Activated CD4-positive, alpha-beta T cell treated with anti-CD3 and anti-CD28 coated beads, Interleukin-2, amount 50 U/mL, for 1 hour (primary cell): ENCODE data around the gene CEP131.

Experiments
- DNase-seq: peaks from one replicate; pipeline ENCODE4 v3.0.0-alpha.2; 2020

CEP131 gene

DNA sequence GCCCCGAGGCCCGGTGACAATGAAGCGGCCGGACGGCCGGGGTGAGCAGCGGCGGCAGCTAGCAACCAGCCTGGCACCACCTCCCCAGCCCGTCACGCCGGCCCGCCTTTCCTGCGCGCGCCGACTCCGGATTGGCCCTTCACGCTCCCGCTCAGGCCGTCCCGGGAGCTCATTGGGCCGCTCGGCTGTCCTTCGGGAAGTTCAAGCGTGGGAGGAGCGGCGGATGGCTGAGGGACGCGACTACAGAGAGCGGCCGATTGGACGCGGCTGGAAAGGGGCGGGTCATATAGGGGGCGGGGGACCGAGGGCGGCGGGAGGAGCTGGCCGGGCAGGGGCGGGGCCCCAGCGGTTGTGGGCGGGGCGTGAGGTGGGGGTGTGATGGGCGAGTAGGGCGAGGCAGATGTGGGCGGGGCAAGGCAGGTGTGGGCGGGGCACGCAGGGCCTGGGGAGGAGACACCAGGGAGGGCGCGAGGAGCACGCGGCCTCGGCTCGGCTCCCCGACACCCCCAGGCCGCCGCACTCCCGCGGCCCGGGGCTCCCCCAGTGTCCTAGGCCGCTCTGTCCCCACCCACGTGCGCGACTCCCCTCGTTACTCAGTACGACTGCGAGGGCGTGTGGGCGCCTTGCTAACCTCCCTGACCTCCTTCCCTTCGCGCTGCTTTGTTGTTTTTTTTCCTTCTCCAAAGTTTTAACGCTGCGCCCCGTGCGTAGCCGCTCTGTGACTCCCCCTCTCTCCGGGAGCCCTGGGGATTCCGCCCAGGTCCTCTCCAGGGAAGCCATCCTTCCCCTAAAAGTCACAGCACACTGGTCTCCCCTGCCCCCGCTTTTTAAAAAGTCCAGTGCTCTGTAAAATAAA is at the start of gene CEP131:
Gene CEP131, minus strand, starts transcription at position 60 of the 856 bp plus-strand sequence. CDS start 2,909 bp downstream, outside the sequence.
- peak; percentile 100 for DNase-seq

DNA sequence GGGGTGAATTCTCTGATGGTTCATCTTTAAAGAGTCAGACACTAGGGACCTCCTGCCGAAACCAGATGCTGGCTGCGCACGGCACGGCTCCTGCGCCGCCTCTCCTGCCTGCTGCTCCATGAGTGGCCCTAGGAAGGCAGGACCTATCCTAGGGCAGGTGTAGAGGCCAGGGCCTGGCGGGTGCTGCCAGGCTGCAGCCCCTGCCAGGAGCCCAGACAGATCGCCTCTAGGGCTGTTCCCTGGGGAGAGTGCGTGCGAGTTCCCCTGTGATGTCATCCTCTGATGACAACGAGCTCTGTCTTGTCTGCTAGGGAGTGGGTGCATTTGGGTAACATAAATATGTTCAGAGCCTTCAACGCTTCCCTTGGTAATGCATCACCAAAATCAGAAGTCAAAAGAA is 48.5 kb upstream of the CEP131 start:
- no peak for DNase-seq

DNA sequence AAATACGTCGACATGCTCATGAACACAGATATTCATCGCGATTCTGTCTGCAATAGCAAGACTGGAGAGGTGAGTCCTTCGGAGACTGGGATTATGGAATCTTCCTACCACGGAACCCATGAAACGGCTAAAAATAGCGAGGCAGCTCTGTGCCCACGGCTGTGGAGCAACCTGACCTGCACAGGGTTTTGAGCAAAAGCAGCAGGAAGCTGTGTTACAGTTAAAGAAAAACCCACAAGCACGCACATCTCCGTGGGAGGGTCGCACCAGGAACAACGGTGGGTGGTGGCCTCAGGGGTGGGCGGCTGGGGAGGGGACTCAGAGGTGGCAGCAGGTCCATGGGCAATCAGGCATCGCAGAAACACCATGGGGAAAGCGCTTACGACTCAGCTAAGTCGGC is 47.5 kb upstream of the CEP131 start:
- DNase-seq, result no peak

DNA sequence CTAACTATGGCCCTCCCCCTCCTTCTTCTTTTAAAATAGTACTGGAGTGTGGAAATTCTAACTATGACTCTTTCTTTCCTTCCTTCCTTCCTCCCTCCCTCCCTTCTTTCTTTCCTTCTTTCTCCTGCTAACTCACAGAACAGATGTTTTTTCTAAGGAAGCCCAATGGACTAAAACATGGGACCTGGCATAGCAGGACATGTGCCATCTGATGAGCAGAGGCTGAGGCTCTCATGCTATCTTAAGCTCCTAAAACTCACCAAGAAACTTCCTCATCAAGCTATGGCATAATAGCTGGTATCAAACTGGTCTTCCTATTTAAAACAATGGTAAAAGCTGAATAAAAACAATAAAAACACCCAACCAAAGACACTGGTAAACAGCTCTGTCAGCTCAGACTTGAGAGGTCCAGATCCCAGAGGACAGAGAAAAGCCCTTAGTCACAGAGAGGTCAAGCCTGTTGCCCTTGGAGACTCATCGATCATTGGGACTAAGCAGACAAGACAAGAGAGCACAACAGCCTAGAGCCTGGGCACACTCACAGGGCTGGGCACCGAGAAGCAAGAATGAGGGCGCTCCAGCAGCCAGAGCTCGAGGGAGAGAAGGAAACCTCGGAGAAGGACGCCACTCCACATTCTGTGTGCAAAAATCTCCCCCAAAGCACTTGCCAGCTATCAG is 44.8 kb upstream of the CEP131 start:
- no peak for DNase-seq

DNA sequence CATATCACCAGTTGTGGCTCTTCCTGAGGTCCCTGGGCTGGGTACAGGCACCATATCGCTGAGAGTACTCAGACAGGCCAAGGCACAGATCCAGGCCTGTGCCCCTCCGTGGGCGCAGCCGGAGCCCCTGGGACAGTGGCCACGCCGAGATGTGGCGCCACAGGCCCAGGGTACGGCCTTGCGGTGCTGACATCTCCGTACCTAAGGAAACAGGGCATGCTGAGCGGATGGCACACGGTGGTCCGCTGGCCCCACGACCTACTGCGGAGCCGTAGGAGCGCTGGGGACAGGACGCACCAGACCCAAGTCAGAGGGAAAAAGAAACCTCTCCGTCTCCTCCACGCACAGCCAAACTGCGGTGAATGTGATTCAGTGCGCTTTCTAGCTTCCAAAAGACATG is 42.8 kb upstream of the CEP131 start:
- DNase-seq, result no peak

DNA sequence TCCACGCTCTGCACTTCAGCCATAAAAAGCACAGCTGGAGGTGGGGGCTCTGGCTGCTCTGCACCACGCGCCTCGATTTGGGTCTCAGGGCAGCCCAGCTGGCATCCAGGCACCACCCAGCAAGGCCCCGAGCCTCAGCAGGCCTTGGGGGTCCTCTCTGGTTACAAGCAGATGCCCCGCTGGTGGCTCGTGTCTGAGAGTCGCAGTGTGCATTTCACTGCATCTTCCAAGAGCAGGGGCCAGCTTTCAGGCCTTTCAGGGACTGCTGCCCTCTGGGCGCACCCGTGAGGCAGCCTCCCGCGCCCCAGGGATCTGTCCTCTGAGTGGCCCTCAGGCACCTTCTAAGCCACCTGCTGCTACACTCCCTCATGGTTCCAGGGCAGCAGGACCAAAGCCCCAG is 41.9 kb upstream of the CEP131 start:
- no peak for DNase-seq

DNA sequence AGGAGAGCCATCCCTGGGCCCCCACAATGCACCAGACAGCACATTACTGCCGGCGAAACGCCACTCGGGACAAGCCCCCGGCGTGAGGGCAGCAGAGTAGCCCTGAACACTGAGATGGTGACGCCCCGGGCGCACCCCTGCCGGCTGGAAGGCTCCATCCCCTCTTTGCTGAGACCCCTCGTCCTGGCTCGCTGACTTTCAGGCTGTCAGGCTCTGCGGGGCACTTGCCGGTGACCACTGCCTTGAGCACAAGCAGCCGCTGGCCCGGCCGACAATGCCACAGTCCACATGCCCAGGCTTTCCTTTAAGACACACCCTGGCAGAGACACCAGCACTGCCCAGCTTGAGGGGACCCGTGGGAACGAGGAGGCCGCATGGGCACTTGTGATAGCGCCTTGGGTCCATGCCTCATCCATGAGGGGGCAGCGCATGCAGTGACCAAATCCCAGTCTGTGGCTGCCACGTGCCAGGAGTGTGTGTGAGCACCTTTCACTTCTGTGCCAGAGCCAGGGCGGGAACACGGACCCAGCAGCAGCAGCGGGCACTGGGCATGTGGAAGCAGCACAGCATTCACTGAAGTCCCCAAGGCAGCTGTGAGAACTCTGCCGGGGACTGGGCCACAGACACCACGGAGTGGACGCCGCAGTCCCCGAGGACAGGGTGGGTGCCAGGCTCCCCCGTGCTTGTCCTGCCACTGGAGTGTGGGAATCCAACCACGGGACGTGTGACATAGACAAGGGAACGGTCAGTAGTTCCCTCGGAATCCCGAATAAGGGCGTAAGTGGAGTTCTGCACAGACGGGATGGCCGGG is 40.8 kb upstream of the CEP131 start:
- no peak for DNase-seq

DNA sequence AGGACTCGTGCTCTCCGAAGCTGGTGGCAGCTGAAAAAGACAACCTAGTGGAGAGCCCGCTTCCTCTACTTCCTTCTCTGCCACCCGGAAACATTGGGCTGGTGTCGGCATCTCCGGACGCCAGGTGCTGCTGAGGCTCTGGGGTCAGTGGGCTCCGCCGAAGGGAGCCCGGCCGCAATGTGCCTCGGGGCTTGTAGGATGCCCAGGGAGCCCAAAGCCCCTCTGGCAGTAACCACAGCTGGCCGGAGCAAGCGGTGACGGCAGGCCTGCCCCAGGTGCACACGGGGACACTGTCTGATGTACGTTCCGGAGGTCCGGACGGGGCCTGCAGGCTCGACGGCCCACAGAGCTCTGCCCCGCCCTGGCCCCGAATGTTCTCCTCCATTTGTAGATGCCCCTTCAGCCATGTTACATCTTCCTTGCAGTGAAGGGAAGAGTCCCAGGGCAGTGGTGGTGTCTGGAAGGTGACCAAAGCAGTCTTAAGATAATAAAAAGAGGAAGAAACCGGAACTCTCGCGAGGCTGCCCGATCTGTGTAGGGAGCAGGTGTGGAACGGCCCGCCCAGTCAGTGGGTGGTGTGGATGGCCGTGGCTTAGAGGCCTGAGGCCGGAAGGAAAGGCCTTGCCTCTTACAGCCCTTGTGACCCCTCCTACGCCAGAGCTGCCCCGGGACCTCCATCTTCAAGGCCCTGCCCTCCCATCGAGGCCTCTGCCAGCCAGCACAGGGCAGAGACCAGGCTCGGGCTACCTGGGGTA is 39.0 kb upstream of the CEP131 start:
- no peak for DNase-seq

DNA sequence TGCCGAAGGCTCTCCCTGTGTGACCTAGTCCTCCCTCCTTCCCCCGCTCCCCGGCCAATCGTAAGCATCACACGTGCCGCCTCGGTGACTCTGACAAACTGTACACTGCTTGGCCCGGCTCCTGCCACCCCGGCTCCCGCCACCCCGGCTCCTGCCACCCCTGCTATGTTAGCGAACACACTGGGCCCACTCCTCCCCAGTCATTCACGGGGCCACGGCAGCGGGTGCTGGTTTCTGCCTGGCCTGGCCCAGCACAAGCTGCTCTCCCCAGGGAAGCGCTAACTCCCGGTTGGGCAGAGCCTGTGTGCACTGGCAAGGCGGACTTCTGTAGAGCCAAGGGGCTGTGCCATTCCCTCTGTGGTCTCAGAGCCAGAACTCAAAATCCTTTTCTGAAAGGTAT is 38.3 kb upstream of the CEP131 start:
- DNase-seq, result no peak

DNA sequence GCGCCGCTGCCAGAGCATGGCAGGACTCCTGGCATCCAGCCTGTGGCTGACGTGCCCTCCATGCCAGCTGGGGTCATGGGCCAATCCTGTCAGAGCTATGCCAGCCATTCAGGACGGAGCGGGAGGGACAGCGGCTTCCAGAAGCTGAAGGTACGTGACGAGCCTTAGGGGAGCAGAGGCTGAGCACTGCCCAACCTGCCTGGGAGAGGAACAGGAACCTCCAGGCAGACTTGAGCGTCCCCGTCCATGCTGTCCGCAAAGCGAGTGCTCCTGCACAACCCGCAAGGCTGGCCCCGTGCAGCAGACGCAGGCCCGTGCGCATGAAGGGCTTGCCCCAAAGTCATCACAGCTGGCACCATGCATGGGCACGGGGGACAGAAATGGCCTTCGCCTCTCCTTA is 37.9 kb upstream of the CEP131 start:
- DNase-seq, result no peak

DNA sequence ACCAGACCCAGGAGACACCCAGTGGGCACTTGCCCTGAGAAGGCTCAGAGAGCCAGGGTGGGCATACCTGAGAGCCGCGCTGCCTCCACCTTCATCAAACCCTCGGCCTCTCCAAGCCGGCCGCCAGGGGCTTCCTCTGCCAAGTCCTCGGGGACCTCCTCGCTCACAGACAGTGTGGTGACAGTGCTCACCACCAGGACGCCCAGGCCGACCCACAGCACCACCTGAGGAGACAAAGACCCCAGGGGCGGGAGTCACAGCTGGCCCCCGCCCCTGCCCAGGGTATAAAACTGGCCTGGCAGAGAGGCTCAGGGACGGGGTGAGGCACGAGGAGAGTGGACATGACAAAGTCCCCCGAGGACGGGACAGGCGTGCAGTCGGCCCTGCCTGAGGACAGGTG is 37.4 kb upstream of the CEP131 start:
- no peak for DNase-seq

DNA sequence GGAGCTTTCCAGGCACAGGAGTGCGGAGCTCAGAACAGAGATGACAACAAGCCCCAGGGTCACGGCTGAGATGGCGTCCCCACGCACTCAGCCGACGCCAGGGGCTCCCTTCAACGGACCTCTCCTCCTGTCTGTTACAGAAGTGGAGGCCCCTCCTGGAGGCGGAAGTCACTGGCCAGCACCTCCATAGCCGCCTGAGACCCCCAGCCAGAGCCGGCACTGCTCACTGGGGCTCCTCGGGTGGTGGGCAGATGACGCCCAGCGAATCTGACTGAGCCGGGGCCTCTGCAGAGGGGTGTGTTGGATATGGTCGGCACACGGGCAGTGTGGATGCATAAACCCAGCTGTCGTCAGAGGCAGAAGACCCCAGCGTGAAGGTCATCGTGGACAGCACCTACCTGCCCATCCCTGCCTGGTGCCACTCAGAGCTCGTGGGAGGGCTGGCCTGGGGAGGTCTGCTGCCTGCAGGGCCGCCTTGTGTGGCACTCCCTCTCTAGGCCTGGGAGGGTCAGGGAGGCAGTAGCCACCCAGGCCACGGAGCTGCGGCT is 36.4 kb upstream of the CEP131 start:
- no peak for DNase-seq

DNA sequence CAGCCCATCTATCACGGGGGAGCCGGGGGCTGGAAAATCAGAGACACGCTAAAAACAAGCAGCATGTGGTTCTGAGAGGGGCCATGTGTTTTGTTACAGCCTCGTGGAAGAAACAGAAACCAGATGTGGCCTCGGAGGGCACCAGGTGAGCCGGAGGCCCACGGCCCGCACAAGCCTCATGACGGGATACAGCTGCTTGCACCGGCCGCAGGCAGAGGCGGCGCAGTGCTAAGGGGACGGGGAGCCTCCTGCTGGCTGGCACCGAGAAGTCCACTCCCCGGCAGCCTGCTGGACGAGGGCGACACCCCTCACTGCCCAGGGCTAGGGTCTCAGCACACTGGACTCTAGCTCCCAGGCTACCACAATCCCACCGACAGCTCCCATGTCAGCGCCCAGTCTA is 35.5 kb upstream of the CEP131 start:
- no peak for DNase-seq

DNA sequence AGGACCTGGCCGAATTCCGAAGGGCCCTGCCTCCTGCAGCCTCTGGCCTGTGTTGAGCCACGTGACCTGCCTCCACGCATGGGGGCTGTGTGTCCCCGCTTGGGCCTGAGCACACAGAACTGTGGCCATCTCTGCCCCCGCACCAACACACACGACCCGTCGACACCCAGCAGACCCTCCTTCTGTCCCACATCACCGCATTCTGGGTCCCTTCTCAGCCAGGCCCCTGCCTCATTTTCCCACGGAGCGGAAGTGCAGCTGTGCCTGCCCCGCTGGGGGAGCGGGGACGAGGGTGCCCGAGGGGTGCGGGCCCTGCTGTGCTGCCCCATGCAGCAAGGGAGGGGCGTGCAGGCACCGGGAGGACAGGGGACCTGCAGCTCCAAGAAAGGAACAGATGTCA is 34.8 kb upstream of the CEP131 start:
- no peak for DNase-seq

DNA sequence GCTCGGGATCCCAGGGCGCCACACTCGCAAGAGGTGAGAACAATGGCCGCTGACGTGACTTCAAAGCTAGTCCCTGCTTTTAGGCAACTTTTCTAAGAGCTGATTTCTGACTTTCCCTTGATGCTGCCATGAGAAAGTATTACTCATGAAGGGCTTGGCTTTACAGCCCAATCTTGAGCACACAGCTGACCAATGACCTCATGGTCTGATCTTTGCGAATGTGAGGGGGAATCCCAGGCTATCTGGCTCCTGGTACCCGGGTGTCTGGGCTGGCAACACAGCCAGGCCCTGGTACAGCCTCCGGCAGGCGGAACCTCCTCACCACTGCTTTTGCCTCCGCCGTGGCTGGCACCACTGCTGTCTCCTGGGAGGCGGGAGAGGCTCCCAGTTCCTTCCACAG is 33.9 kb upstream of the CEP131 start:
- DNase-seq, result no peak

DNA sequence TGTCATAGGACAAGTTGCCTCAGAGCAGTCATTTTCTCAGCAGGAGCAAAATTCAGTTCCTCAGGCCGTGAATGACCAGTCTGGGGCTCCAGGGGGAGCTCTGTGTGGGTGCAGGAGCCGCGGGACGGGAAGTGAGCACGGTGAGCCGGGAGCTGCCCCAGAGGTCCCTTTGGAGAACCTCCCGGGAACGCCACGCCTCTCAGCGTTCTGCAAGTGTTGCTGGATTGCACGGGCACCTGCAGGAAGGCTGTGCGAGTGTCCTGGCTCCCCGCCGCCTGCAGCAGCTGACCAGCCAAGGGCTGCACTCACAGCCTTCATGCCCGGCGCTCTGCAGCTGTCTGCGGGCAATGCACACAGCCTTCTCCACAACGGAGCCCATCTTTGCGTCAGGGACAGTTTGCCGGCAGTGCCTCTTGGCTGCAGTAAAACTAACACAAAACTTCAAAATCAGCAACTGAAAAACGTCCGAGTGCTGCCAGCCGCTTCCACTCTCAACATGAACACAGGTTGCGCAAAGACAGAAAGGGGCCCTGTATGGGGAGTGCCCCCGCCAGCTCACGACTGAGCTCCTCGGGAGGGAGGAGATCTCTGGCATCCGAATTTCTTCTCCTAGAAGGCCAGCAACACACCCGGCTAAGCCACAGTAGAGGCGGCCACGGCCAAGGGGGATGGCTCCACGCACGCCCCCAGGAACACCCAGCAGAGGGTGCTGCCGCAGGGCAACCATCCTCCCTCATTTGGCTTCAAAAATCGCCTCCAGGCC is 32.4 kb upstream of the CEP131 start:
- DNase-seq, result no peak

DNA sequence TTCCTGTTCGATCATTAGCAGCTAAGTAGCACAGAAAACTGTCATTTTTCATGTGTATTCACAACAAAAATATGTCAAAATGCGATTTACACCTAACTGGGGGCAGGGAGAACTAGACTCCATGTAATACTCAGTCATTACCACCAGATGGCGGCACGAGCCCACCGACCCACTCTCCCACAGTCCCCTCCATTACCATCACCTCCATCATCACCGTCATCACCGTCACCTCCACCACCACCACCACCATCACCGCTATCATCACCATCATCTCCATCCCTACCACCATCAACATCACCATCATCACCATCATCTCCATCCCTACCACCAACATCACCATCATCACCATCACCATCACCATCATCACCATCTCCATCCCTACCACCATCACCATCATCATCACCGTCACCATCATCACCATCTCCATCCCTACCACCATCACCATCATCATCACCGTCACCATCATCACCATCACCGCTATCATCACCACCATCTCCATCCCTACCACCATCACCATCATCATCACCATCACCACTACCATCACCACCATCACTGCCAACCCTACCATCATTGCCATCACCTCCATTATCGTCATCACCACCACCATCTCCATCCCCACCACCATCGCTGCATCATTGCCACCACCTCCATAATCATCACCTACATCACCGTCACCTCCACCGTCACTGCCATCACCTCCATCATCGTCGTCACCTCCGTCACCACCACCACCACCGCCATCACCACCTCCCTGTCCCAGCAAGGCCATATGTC is 30.8 kb upstream of the CEP131 start:
- peak; percentile 60 for DNase-seq

DNA sequence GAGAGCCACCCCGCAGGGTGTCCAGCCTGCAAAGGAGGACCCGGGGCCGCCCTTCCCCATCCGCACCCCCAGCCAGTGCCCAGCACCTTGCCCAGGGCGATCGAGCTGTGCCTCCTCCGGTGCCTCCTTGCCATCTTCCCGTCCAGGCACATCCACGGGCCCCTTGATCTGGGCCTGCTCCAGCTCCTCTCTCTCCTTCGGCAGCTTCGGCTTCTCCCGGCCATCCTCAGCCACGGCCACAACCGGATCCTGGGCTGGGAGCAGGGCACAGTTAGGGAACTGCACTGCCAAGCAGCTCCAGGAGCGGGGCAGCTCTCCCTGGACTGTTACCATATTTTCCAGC is 30.2 kb upstream of the CEP131 start:
- DNase-seq, result no peak

DNA sequence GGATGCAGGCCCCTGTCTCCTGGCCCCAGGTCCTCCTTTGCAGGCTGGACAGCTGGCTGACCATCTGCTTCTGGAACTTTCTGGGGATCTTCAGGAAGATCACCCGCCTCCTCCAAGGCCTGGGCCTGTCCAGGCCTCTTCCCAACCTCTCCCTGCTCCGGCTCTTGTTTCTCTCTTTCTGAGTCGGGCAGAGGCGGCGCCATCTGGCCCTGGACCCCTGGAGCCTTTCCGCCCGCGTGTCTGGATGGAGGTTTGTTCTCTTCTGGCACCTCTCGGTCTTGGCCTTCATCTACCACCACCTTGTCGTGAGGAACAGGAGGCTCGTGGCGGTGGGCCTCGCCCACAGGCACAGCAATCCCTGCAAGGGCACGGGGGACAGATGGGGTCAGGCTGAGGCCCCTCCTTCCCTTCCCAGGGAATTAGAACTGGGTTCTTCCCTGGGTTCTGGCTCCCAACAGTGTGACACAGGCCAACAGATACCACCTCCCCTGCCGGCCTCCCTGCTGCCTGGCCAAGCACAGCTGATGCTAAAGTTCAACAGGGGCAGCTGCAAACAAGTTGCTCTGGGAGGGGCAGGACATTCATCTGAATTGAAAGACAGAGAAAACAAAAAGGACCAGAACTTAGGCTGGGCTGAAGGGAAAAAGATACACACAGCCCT is 29.7 kb upstream of the CEP131 start:
- no peak for DNase-seq

DNA sequence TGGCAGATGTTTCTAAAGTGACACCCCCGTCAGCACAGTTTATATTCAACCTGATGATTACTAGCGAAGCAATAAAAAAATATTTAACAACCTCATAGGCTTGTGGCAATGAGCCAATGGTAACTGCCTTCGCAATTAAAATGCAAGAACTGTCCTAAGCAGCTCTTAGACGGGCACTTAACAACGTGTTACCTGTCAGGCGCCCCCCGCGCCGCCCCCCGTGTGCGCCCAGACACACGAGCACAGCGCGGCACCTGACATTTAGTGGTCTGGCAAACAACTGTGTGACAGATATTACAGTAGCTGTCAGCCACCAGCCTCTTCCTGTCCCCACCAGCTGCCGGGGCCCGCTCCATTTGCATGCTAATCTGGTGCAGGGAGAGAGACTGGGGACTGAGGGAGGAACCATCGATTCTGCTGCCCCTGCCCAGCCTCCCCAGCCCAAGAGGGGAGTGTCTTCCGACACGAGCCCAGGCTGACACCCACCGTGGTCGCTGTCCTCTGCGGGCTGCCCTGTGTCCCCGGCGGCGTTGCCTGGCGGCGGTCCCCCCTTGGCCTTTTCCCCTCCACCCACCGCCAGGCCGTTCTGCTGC is 29.0 kb upstream of the CEP131 start:
- DNase-seq, result no peak
